Esophagus squamous epithelium (tissue), 4 donors: Measurements from ENCODE around the gene TPSAB1.
"Not testable (repeated sequence)": the region's sequence is repeated elsewhere in the genome, so short reads cannot be mapped to it uniquely, and the experiment has no call there.

Experiments
- CTCF ChIP-seq, 6 experiments: fragments of 450-650 bp in 4 of 6; fragments of 200-600 bp in 2 of 6; sonication (generic) in 2 of 6; IDR thresholded peaks; one replicate each; pipeline ENCODE4 v1.5.1; 2016 to 2019; ENCODE audit warnings: antibody characterized with exemption in 6 of 6, mild to moderate bottlenecking in 4 of 6, moderate library complexity in 4 of 6
- POLR2A ChIP-seq, 4 donors: fragments of 450-650 bp; IDR thresholded peaks; one replicate each; pipeline ENCODE4 v1.6.1; 2017; ENCODE audit warnings: antibody characterized with exemption in 4 of 4, mild to moderate bottlenecking in 4 of 4, moderate library complexity in 3 of 4

GRCh38 chr16:1254821-1255220 lies 14.3 kb downstream of the TPSAB1 start:
- TF ChIP-seq CTCF, POLR2A (IDR thresholded peaks at IDR 0.05): not testable (repeated sequence)
